ENCODE results near the gene EVI2A. TPM values are rescaled to one million over a fixed set of nuclear protein-coding genes. Genes with fewer than 3 reads are reported as not detected.

EVI2A gene
- total RNA-seq, 1 donor from 2014 or later, result 1.1 TPM

GRCh38 chr17:31364012-31364411 lies 42.6 kb upstream of the EVI2A start:
- no peaks in the 10 kb centered on the region for H3K79me2 ChIP-seq (ENCODE audit: insufficient read depth, low read length)
- H3K36me3 Mint-ChIP-seq (ENCODE audit: low read depth, unreplicated experiment), result peaks cover 10% of the 10 kb centered on the region
- TF ChIP-seq, protein P1, sequence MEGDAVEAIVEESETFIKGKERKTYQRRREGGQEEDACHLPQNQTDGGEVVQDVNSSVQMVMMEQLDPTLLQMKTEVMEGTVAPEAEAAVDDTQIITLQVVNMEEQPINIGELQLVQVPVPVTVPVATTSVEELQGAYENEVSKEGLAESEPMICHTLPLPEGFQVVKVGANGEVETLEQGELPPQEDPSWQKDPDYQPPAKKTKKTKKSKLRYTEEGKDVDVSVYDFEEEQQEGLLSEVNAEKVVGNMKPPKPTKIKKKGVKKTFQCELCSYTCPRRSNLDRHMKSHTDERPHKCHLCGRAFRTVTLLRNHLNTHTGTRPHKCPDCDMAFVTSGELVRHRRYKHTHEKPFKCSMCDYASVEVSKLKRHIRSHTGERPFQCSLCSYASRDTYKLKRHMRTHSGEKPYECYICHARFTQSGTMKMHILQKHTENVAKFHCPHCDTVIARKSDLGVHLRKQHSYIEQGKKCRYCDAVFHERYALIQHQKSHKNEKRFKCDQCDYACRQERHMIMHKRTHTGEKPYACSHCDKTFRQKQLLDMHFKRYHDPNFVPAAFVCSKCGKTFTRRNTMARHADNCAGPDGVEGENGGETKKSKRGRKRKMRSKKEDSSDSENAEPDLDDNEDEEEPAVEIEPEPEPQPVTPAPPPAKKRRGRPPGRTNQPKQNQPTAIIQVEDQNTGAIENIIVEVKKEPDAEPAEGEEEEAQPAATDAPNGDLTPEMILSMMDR (IDR thresholded peaks at IDR 0.05; ENCODE audit: insufficient read depth, low read depth, low read length), result no peak
- no peak for TF ChIP-seq EZH2 (IDR thresholded peaks at IDR 0.05; ENCODE audit: insufficient read depth, low read length)
- FAIRE-seq (no peak), DNase-seq (ENCODE audit: low read depth) (no peak)
- no peak overlapping the region for H3K4me3 Mint-ChIP-seq (ENCODE audit: unreplicated experiment)
- H2AFZ ChIP-seq (ENCODE audit: low read depth, low read length), result no peak overlapping the region
- H3K9ac ChIP-seq (ENCODE audit: low read length), result no peak overlapping the region
- no peaks in the 10 kb centered on the region for H3K27me3 Mint-ChIP-seq (ENCODE audit: low read depth, unreplicated experiment)
- H3K9me3 Mint-ChIP-seq (ENCODE audit: unreplicated experiment), result no peaks in the 10 kb centered on the region
- H3K27me3 ChIP-seq (ENCODE audit: insufficient read depth, low read length), result no peaks in the 10 kb centered on the region
- H3K27ac Mint-ChIP-seq (ENCODE audit: unreplicated experiment), result no peak overlapping the region
- peaks cover 1% of the 10 kb centered on the region for H3K4me1 Mint-ChIP-seq (ENCODE audit: low read depth, unreplicated experiment)
- no peaks in the 10 kb centered on the region for H3K4me1 ChIP-seq (ENCODE audit: insufficient read depth, low read length)
- H3K4me2 ChIP-seq (ENCODE audit: low read length), result no peak overlapping the region
- no peak overlapping the region for H3K4me3 ChIP-seq (ENCODE audit: insufficient read depth, low read depth, low read length)
- peaks cover 21% of the 10 kb centered on the region for H3K36me3 ChIP-seq (ENCODE audit: insufficient read depth, low read length)
- H3K27ac ChIP-seq (ENCODE audit: low read depth, low read length), result no peak overlapping the region
- H4K20me1 ChIP-seq (ENCODE audit: insufficient read depth, low read length), result no peaks in the 10 kb centered on the region
- H3K9me3 ChIP-seq (ENCODE audit: insufficient read depth, low read depth, low read length), result no peaks in the 10 kb centered on the region

GRCh38 chr17:31357839-31358394 lies 36.5 kb upstream of the EVI2A start:
- H4K20me1 ChIP-seq (ENCODE audit: insufficient read depth, low read length), result no peaks in the 10 kb centered on the region
- no peak overlapping the region for H3K4me2 ChIP-seq (ENCODE audit: low read length)
- no peak for FAIRE-seq
- no peak for DNase-seq (ENCODE audit: low read depth)
- no peaks in the 10 kb centered on the region for H3K27me3 ChIP-seq (ENCODE audit: insufficient read depth, low read length)
- H3K27me3 Mint-ChIP-seq (ENCODE audit: low read depth, unreplicated experiment), result no peaks in the 10 kb centered on the region
- no peak overlapping the region for H3K27ac ChIP-seq (ENCODE audit: low read depth, low read length)
- no peak overlapping the region for H2AFZ ChIP-seq (ENCODE audit: low read depth, low read length)
- H3K9me3 ChIP-seq (ENCODE audit: insufficient read depth, low read depth, low read length), result no peaks in the 10 kb centered on the region
- H3K4me3 ChIP-seq (ENCODE audit: insufficient read depth, low read depth, low read length), result no peak overlapping the region
- no peaks in the 10 kb centered on the region for H3K9me3 Mint-ChIP-seq (ENCODE audit: unreplicated experiment)
- no peak overlapping the region for H3K9ac ChIP-seq (ENCODE audit: low read length)
- no peaks in the 10 kb centered on the region for H3K79me2 ChIP-seq (ENCODE audit: insufficient read depth, low read length)
- H3K27ac Mint-ChIP-seq (ENCODE audit: unreplicated experiment), result no peak overlapping the region
- H3K4me1 ChIP-seq (ENCODE audit: insufficient read depth, low read length), result no peaks in the 10 kb centered on the region
- H3K4me1 Mint-ChIP-seq (ENCODE audit: low read depth, unreplicated experiment), result no peaks in the 10 kb centered on the region
- no peak overlapping the region for H3K4me3 Mint-ChIP-seq (ENCODE audit: unreplicated experiment)
- no peak for TF ChIP-seq EZH2 (IDR thresholded peaks at IDR 0.05; ENCODE audit: insufficient read depth, low read length)
- TF ChIP-seq, protein P1 (IDR thresholded peaks at IDR 0.05; ENCODE audit: insufficient read depth, low read depth, low read length), result no peak
- peaks cover 34% of the 10 kb centered on the region for H3K36me3 ChIP-seq (ENCODE audit: insufficient read depth, low read length)
- H3K36me3 Mint-ChIP-seq (ENCODE audit: low read depth, unreplicated experiment), result peaks cover 20% of the 10 kb centered on the region

- no peaks in the 10 kb centered on the region for H3K9me3 ChIP-seq (ENCODE audit: insufficient read depth, low read depth, low read length)
- no peaks in the 10 kb centered on the region for H3K79me2 ChIP-seq (ENCODE audit: insufficient read depth, low read length)
- no peaks in the 10 kb centered on the region for H3K27me3 Mint-ChIP-seq (ENCODE audit: low read depth, unreplicated experiment)
- H3K4me2 ChIP-seq (ENCODE audit: low read length), result no peak overlapping the region
- peaks cover 21% of the 10 kb centered on the region for H3K36me3 Mint-ChIP-seq (ENCODE audit: low read depth, unreplicated experiment)
- no peak overlapping the region for H2AFZ ChIP-seq (ENCODE audit: low read depth, low read length)
- H3K27ac Mint-ChIP-seq (ENCODE audit: unreplicated experiment), result no peak overlapping the region
- H3K9me3 Mint-ChIP-seq (ENCODE audit: unreplicated experiment), result no peaks in the 10 kb centered on the region
- H3K4me3 ChIP-seq (ENCODE audit: insufficient read depth, low read depth, low read length), result no peak overlapping the region
- no peaks in the 10 kb centered on the region for H3K4me1 Mint-ChIP-seq (ENCODE audit: low read depth, unreplicated experiment)
- no peaks in the 10 kb centered on the region for H3K27me3 ChIP-seq (ENCODE audit: insufficient read depth, low read length)
- H3K4me1 ChIP-seq (ENCODE audit: insufficient read depth, low read length), result no peaks in the 10 kb centered on the region
- FAIRE-seq, result no peak
- no peak for TF ChIP-seq EZH2 (IDR thresholded peaks at IDR 0.05; ENCODE audit: insufficient read depth, low read length)
- TF ChIP-seq, protein P1 (IDR thresholded peaks at IDR 0.05; ENCODE audit: insufficient read depth, low read depth, low read length), result no peak
- no peak for DNase-seq (ENCODE audit: low read depth)
- H4K20me1 ChIP-seq (ENCODE audit: insufficient read depth, low read length), result no peaks in the 10 kb centered on the region
- no peak overlapping the region for H3K4me3 Mint-ChIP-seq (ENCODE audit: unreplicated experiment)
- H3K27ac ChIP-seq (ENCODE audit: low read depth, low read length), result no peak overlapping the region
- H3K36me3 ChIP-seq (ENCODE audit: insufficient read depth, low read length), result peaks cover 39% of the 10 kb centered on the region
- no peak overlapping the region for H3K9ac ChIP-seq (ENCODE audit: low read length)
These were observed 35.7 kb upstream of the EVI2A start for GRCh38 chr17:31357091-31357490.
